GM19395 (cell line): ENCODE data around the gene USB1.
A peak's percentile ranks its signal among the peaks of the same experiment; 100 is the strongest.

ENCODE experiments used
- ATAC-seq: cut with Tn5 transposase; IDR thresholded peaks from one replicate; pipeline ENCODE4 v1.9.1; 2021; ENCODE audit warnings: mild to moderate bottlenecking, moderate library complexity; ENCODE audit not compliant: unreplicated experiment

The USB1 gene

GRCh38 chr16:58013201-58013956 is 12.2 kb downstream of the USB1 start:
- no peak for ATAC-seq

DNA sequence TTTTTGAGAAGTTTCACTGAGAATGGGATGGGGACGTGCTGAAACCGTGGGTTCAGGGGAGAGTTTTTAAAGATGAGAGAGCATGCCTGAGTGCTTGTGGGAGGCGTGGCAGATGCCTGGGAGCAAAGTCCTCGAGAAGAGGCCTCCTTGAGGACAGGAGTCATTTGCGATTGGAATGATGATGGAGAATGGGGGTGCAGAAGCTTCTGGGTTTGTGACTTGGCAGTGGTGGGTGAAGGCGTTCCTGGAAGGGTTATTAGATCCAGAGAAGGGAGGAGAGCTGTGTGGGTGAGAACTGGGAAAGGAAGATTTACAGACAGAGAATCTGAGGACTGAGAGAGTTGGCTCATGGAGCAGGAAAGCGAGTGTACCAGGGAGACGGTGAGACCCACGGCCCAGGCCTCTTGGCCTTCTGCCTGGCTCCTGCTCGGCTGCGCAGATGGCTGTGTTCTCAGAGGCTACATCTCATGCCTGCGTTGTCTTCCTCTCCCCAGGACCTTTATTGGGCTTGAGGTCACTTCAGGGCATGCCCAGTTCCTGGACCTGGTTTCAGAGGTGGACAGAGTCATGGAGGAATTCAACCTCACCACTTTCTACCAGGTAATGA is 15.7 kb downstream of the USB1 start:
- no peak for ATAC-seq

GRCh38 chr16:58018803-58019202 is 17.6 kb downstream of the USB1 start:
- ATAC-seq: no peak

GRCh38 chr16:58019866-58020538 is 18.8 kb downstream of the USB1 start:
- no peak for ATAC-seq

DNA sequence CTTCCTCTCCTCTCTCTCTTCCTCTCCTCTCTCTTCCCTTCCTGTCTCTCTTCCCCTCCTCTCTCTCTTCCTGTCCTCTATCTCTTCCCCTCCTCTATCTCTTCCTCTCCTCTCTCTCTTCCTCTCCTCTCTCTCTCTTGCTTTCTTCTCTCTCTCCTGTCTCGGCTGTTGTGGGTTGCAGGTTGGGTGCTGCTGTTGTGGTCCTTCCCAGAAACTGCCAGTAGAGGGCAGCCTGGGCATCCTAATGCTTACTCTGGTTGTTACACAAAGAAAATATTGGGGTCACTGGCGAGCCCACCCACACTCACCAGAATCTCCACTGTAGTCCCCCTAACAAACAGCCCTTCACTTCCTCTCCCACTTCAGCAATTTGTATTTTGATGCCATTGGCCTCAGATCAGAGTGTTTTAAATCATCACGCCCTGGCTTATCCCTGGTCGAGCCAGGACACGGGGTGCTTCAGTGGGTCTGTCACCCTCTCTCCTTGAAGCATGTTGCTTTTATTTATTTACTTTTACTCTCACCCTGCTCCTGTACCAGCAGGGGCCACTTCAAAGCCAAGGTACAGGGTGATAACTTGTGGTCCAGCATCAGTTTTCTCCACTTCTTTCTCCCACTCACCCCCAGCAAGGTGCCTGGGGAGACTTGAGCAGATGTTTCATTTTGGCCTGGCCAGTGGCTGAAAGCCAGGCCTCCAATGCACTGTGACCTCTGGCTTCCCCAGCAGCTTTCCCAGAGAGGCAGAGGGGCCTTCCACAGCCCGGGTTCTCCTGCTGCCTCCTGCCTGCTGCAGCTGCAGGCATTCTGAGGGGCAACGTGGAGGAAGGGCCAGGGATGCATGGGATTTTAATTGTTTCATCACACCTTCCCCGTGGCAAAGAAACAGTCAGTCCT is 19.7 kb downstream of the USB1 start:
- peak; percentile 50 for ATAC-seq

- ATAC-seq: no peak
Measured at GRCh38 chr16:58021661-58022551, 20.7 kb downstream of the USB1 start.

DNA sequence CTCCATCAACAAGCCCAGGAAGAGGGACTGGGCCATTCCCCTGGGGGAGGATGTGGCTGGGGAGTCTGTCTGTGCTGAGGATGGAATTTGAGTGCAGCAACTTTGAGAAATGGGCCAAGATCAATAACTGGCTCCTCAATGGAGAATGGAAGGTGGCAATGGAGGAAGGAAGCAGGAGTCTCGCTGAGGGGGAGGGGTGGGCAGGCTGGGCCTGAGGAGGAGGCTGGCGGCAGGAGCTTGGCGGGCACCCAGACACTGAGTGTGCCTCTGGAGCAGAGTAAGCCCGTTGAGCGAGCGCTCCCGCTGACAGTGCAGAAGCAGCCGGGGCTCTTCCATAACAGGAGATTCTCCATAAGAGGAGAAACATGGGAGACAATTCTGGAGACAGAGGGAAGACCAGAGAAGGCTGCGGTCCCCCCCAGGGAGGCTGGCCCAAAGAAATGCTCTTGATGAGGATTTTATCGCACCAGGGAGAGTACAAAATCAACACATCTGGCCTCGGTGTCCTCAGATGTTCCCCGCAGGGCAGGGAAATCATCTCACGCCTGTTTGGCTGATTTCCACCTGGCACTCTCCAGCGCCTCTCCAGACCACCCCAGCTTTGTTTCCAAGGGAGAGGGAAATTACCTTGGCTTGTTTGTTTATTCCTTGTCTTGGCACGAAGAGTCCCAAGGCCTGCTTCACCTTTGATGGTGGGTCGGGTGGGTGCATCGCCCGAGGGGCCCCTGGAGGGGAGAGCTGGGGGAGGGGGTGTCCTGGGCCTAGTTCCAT is 21.6 kb downstream of the USB1 start:
- ATAC-seq: no peak

GRCh38 chr16:58024486-58025350 is 23.5 kb downstream of the USB1 start:
- ATAC-seq: no peak

DNA sequence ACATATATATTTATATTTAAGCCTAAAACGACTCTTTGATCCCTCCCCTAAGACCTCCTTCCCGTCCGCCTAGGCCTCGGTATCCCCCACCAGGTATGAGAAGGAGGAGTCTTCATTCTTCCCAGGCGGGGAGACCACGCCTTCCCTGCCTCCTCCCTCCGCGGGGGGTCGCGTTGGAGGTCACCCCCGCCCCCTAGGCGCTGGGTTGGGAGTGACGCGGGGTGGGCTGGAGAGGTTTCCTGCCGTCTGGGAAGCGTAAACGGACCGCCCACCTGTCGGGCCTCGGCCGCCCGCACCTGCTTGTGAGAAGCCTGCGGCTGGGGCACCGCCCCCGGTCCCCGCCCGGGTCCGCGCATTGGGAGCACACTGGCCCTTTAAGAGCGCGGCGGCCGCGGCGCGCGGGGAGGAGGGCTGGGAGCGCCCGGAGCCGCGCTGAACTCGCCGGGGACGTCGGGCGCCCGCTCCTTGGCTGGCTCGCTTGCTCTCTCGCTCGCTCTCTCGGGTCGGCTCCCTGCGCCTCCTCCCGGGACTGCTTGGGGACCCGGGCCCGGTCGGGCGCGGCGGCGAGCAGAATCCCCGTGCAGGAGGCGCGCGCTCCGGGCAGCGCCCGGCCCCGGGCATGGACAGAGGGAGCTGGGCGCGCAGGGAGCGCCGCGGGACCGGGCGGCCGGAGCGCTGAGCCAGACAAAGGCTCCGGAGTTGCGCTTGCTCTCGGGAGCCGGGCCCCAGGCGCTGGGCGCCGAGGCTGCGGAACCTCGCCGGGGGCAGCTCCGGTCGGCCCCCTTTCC is 24.3 kb downstream of the USB1 start, which contains the start of gene MMP15:
TSS of gene MMP15 (plus strand) at position 404 of the 788 bp plus-strand sequence. CDS start 597 bp downstream, outside the sequence.
- ATAC-seq: peak; percentile 58

DNA sequence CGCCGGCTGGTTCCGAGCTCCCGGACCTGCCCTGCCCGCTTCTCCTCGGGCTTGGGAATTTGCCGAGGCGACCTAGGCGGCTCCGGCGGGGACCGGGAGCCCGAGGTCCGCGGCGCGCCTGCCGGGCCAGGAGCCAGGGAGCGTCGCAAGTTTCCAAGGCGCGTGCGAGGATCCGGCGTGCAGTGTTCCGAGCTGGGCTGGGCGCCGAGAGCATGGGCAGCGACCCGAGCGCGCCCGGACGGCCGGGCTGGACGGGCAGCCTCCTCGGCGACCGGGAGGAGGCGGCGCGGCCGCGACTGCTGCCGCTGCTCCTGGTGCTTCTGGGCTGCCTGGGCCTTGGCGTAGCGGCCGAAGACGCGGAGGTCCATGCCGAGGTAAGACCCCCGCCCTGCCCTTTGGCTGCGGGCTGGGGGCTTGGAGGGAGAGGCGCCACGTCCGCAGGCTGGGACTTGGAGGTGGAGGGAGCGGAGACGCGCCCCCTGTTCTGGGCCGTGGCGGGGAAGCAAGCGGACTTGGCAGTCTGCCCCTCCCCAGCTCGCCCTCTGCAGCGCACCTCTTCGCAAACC is 25.0 kb downstream of the USB1 start:
- peak; percentile 21 for ATAC-seq

DNA sequence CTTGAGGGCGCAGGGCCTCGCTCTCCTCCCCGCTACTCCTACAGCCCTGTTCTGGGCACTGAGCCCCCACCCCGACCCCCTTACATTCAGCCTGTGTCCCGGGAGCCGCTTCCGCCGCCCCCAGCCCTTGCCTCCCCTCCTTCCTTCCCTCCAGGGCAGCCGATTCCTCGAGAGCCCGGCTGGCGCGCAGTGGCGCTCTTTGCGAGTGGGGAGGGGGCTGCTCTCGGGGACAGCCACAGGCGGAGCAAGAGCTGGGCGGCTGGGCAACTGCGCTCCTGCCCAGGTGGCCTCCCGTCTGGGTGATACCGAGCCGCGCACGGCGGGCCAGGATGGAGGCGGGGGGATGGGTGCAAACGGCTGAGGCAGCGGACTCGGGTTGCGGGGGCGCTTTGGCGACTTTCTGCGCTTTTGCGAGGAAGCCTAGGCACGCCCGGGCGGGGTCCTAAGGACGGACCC is 25.5 kb downstream of the USB1 start:
- no peak for ATAC-seq

DNA sequence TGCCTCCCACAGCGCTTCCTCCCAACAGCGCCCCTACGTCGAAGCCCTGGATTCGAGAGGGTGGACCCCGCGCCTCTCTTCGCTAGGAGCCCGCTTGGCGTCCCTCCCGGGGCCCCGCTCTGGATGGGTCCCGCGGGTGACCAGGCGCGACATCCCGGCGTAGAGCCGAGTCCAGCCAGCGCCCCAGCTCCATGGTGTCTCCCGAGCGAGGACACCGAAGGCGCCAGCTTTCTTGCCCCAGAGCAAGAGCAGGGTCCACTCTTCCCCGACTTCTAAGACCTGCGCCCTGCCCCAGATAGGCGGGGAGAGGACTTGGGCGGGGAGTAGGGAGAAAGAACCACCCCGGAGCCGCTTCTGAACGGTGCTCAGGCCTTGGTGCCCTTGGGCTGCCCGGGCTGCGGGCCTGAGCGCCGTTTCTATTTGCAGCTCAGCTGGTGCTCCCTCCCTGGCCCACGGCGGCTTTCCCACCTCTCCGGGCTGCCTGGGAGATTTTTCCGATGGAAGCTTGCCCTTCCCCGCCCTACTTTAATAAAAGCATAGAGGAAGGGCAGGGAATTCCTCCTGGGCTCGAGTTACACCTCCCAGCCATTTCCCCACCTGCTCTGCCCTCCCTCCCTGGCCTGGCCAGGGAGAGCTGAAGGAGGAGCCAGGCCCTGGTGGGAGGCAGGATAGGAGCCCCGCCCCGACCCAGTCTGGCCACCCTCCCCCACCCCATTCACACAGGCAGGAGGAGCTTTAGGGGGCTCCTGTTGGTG is 26.1 kb downstream of the USB1 start:
- no peak for ATAC-seq

GRCh38 chr16:58027916-58028455 is 26.8 kb downstream of the USB1 start:
- no peak for ATAC-seq

- ATAC-seq: no peak
Measured at GRCh38 chr16:58028541-58029070, 27.4 kb downstream of the USB1 start.

- ATAC-seq: no peak
Measured at GRCh38 chr16:58029410-58029809, 28.2 kb downstream of the USB1 start.
